Measurements from ENCODE around the gene UGGT2.
"Not testable (repeated sequence)": the region's sequence is repeated elsewhere in the genome, so short reads cannot be mapped to it uniquely, and the experiment has no call there.

UGGT2 gene

DNA sequence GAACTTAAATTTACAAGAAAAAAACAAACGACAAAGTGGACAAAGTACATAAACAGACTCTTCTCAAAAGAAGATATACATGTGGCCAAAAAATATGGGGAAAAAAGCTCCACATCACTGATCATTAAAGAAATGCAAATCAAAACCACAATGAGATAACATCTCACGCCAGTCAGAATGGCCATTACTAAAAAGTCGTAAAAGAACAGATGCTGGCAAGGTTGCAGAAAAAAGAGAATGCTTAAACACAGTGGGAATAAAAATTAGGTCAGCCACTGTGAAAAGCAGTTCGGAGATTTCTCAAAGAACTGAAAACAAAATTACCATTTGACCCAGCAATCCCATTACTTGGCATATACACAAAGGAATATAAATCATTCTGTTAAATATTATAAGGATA is 132.7 kb downstream of the UGGT2 start:
- intact Hi-C loops (cut with DNase I) = no loop called here

DNA sequence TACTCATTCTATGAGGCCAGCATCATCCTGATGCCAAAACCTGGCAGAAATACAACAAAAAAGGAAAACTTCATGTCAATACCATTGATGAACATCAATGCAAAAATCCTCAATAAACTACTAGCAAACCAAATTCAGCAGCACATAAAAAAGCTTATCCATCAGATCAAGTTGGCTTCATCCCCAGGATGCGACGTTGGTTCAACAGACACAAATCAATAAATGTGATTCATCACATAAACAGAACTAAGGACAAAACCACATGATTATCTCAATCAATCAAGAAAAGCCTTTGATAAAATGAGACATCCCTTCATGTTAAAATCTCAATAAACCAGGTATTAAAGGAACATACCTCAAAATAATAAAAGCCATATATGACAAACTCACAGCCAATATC is 134.3 kb downstream of the UGGT2 start:
- intact Hi-C loops (cut with DNase I) = no loop called here
- DNase-seq = no peak

More for the DNA sequence above, 132.7 kb downstream of the UGGT2 start:
- no peak for DNase-seq

DNA sequence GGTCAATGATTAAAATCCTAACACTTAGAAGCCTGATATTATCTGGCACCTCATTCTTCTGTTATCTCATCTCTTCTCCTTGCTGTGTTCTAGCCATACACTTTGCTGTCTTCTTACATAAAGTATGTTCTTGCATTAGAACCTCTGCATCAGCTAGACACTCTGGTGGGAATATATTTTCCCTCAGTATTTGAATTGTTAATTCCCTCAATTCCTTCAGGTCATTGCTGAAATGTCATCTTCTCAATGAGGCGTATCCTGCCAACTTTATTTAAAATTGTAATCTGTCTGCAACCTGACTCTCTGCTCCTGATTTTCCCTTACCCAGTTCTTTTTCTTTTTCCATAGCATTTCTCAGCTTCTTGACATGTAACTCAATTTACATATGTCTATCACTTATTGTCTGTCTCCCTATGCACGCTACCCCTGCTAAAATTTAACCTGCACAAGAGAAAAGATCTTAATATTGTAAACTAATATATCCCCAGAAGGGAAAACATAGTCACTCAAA is 138.2 kb downstream of the UGGT2 start:
- intact Hi-C loops (cut with DNase I) = no loop called here
- no peak for DNase-seq

- intact Hi-C loops (cut with DNase I) = no loop called here
- peak in 14 of 42 donors; percentile 4 to 45 (median 21) for DNase-seq
These were observed 146.2 kb downstream of the UGGT2 start for GRCh38 chr13:95906999-95907398.

GRCh38 chr13:95903569-95903968 is 149.6 kb downstream of the UGGT2 start:
- no peak for DNase-seq
- intact Hi-C loops (cut with DNase I) = no loop called here

- intact Hi-C loops (cut with DNase I) = no loop called here
- DNase-seq = no peak
These were observed 150.5 kb downstream of the UGGT2 start for GRCh38 chr13:95902741-95903140.

DNA sequence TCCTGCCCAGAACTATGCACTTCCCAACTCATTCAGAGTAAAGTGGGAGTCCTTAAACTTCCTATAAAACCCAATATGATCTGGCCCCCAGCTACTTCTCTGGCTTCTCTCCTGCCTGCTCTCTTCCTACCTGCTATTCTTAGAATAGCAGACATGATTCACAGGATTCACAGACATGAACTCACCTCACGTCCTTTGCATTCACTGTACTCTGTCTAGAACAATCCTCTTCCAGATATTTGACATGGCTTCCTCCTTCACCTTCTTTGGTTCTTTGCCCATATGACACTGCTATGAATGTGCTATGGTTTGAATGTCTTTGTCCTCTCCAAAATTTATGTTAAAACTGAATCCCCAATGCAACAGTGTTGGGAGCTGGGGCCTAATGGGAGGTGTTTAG is 154.9 kb downstream of the UGGT2 start:
- intact Hi-C loops (cut with DNase I) = no loop called here
- DNase-seq = no peak

- no peak for DNase-seq
- intact Hi-C loops (cut with DNase I) = no loop called here
These were observed 156.9 kb downstream of the UGGT2 start for GRCh38 chr13:95896301-95896700.

DNA sequence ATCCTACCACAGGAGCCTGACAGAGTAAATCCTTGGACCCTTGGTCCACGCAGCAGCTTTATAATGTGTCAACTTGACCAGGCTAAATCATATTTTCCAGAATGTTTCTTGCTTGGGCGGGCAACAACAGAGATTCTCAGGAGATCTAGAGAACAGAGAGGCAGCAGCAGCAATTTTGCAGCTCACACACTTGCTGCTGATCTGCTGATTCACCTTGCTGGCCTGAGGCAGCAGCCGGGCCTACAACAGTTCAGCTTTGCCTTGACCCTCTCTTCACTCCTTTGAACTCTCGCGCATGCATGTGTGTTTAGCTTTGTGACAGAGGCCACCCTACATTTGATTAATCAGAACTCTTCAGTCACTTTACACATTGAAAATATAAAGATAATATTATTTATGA is 159.3 kb downstream of the UGGT2 start:
- intact Hi-C loops (cut with DNase I) = no loop called here
- peak in 1 of 42 donors; percentile 3 for DNase-seq

- no peak for DNase-seq
- intact Hi-C loops (cut with DNase I) = no loop called here
These were observed 171.1 kb downstream of the UGGT2 start for GRCh38 chr13:95882121-95882520.

GRCh38 chr13:95880331-95880730 is 172.9 kb downstream of the UGGT2 start:
- intact Hi-C loops (cut with DNase I) = no loop called here
- DNase-seq = no peak

GRCh38 chr13:95874286-95874685 is 178.9 kb downstream of the UGGT2 start:
- no peak for DNase-seq
- intact Hi-C loops (cut with DNase I) = no loop called here

DNA sequence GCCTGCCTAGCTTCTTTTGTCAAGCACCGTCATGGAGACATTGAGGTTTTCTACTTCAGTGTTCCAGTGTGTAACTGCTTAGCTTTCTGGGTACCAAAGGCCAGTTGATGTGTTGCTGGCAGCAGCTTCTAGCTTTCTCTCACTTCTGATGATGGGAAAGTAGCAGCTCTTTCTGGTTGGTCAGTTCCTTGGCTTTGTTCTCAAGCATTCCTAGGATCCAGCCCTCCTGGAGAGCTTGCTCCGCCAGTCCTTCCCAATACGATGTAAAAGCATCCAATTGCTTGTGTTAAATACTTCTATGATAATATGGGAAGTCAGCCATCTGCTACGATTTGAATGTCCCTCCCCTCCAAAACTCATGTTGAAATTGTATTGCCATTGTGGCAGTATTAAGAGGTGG is 182.8 kb downstream of the UGGT2 start:
- intact Hi-C loops (cut with DNase I) = no loop called here
- DNase-seq = no peak

DNA sequence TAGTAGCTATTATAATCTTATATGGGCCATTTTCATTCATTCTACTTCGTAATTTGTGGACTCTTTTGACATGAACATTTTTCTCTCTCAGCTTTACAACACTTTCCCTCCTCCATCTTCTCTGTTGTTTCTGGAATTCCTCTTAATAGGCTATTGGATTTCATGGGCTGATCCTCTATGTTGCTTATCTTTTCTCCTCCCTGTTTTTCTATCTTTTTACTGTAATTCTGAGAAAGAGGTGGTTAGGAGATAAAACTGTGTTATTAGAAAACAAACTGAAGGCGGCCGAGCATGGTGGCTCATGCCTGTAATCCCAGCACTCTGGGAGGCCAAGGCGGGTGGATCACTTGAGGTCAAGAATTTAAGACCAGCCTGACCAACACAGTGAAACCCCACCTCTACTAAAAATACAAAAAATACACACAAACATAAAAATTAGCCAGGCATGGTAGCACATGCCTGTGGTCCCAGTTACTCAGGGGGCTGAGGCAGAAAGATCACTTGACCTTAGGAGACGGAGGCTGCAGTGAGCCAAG is 188.1 kb downstream of the UGGT2 start:
- intact Hi-C loops (cut with DNase I) = no loop called here

GRCh38 chr13:95862408-95862807 is 190.8 kb downstream of the UGGT2 start:
- intact Hi-C loops (cut with DNase I) = no loop called here
- DNase-seq = no peak

More for the DNA sequence above, 188.1 kb downstream of the UGGT2 start:
- no peak for DNase-seq

DNA sequence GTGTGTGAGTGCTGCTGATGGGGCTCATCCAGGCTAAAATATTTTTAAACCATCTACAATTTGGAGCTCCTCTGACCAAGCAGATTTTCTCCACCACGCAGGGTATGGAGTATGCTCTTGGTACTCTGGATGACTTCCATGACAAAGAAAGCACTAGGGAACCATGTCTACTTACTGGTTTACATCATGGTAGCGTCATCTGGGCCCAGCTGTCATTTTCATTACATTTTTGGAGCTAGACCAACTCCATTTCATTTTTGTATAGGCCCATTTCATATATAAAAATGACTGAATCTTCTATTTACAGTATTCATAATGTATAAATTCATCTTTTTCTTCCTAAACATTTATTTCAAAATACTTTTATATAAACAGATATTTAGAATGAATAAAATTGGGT is 191.9 kb downstream of the UGGT2 start:
- DNase-seq = no peak
- intact Hi-C loops (cut with DNase I) = no loop called here

DNA sequence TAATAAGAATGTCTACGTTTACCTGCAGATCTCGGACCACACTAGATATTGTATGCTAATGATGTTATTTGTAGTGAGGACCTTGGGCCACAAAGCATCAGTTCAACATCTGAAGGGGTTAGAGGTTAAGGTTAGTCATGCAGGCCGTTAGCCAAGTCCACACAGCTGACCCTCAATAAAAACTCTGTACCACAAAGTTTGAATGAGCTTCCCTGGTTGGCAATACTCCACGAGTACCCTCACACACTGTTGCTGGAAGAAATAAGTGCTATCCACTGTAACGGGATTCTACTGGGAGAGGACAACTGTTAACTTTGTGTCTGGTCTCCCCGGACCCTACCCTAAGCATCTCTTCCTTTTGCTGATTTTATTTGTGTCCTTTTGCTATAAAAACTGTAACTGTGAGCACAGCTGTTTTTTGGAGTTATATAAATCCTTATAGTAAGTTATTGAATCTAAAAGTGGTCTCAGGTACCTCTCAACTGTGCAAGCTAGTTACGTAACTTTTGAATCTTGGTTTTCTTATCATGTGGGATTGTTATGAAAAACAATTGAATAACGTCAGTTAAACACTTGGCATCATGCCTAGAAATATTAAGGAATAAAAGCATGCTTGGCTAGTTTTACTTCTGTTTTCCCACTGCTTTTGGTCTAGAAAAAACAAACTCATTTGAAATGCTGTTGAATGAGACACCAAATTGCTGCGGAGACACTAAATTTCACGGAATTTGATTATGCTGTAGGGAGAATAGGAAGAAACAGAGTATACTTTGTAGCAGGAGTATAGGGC is 194.7 kb downstream of the UGGT2 start:
- DNase-seq = no peak
- intact Hi-C loops (cut with DNase I) = no loop called here

DNA sequence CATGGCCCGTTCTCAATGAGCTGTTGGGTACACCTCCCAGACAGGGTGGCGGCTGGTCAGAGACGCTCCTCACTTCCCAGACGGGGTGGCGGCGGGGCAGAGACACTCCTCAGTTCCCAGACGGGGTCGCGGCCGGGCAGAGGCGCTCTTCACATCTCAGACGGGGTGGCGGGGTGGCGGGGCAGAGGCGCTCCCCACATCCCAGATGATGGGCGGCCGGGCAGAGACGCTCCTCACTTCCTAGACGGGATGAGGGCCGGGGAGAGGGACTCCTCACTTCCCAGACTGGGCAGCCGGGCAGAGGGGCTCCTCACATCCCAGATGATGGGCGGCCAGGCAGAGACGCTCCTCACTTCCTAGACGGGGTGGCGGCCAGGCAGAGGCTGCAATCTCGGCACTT is 207.5 kb downstream of the UGGT2 start:
- DNase-seq; intact Hi-C loops (cut with DNase I): not testable (repeated sequence)

GRCh38 chr13:95842898-95843297 is 210.3 kb downstream of the UGGT2 start:
- no peak for DNase-seq
- intact Hi-C loops (cut with DNase I) = no loop called here

GRCh38 chr13:95841894-95842293 is 211.3 kb downstream of the UGGT2 start:
- no peak for DNase-seq
- intact Hi-C loops (cut with DNase I) = no loop called here

All from head of caudate nucleus (tissue), 42 donors.